GM20431 (cell line): ENCODE results near the gene BACE2.
"Not testable (repeated sequence)": the region's sequence is repeated elsewhere in the genome, so short reads cannot be mapped to it uniquely, and the experiment has no call there.

Experiments used
- in situ Hi-C: fragments of 300-500 bp; cut with MseI, MboI; formaldehyde crosslinking; loops from one replicate; pipeline ENCODE4 v1.15.0; 2020; ENCODE audit warnings: low sequenced_read_pairs; ENCODE audit not compliant: unreplicated experiment

The BACE2 gene

DNA sequence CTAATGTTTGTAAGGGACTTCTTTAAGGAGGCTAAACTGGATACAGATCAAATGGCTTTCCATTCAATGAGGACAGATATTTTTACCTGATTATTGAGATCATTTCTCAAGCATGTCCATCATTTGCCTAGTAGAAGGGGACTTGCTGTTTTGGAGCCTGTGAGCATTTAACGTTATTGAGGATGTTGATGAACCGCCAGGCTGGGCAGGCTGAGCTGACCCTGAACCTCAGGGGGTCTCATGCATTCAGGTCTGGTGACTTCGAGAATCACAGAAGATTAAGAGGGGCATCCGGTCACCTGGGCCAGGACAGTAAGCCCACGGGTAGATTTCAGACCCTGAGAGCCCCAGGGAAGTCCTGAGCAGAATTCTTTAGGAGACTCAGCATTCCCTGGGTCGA, 63.1 kb downstream of the BACE2 start:
- in situ Hi-C loops = no loop called here

DNA sequence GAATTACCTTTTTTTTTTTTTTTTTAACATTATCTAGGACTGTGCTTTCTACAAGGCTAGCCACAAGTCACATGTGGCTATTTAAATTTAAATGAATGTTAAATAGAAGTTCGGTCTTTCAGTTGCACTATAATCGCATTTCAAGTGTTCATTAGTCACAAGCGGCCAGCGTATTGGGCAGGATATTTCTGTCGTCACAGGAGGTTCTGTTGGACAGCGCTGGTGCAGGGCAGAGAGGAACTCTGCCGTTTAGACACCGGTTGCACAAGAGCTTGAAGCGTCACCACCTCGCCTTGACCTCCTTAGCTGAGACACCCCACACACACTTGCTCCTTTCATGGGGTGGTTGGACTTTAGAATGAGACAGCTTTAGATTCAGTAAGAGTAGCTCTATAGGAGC, 64.1 kb downstream of the BACE2 start:
- in situ Hi-C loops = no loop called here

DNA sequence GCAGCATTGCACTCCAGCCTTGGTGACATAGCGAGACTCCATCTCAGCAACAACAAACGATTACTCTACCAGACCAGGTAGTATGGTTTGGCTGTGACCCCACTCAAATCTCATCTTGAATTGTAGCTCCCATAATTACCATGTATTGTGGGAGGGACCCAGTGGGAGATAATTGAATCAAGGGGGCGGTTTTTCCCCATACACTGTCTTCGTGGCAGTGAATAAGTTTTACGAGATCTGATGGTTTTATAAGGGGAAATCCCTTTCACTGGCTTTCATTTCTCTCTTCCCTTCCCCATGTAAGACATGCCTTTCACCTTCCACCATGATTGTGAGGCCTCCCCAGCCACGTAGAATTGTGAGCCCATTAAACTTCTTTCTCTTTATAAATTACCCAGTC, 66.0 kb downstream of the BACE2 start:
- in situ Hi-C loops = no loop called here

DNA sequence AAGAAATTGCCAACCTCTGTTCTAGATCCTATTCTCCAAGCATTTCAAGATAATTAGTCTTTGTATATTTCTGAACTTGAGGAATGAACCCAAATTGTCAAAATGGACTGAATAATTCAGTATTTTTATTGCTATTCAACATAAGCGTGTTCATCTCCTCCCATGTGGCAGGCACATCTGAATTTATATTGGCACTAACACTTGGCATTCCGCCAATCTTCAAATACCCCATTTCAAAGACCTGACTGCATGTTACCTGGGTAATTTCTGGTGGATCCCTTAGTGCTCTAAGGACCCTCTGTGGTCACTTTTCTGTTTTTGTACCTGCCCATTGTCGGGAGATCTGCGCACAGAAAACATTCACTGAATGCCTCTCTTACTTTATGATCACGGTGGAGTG, 66.6 kb downstream of the BACE2 start:
- in situ Hi-C loops = no loop called here

GRCh38 chr21:41235201-41235600, 67.2 kb downstream of the BACE2 start:
- in situ Hi-C loops = no loop called here

GRCh38 chr21:41236352-41236973, 68.5 kb downstream of the BACE2 start:
- in situ Hi-C loops = no loop called here

- in situ Hi-C loops = not testable (repeated sequence)
Observed at GRCh38 chr21:41238081-41238796, 70.3 kb downstream of the BACE2 start.

GRCh38 chr21:41240040-41240439, 72.1 kb downstream of the BACE2 start:
- in situ Hi-C loops = no loop called here

- in situ Hi-C loops = no loop called here
Observed at GRCh38 chr21:41241341-41241740, 73.4 kb downstream of the BACE2 start.

- in situ Hi-C loops = no loop called here
Observed at GRCh38 chr21:41242238-41242829, 74.4 kb downstream of the BACE2 start.

- in situ Hi-C loops = no loop called here
Observed at GRCh38 chr21:41243107-41243506, 75.1 kb downstream of the BACE2 start.

DNA sequence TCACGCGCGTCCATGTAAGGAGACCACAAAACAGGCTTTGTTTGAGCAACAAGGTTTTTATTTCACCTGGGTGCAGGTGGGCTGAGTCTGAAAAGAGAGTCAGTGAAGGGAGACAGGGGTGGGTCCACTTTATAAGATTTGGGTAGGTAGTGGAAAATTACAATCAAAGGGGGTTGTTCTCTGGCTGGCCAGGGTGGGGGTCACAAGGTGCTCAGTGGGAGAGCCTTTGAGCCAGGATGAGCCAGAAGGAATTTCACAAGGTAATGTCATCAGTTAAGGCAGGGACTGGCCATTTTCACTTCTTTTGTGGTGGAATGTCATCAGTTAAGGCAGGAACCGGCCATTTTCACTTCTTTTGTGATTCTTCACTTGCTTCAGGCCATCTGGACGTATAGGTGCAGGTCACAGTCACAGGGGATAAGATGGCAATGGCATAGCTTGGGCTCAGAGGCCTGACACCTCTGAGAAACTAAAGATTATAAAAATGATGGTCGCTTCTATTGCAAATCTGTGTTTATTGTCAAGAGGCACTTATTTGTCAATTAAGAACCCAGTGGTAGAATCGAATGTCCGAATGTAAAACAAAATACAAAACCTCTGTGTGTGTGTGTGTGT, 76.4 kb downstream of the BACE2 start:
- in situ Hi-C loops = not testable (repeated sequence)

- in situ Hi-C loops = no loop called here
Observed at GRCh38 chr21:41245509-41246135, 77.7 kb downstream of the BACE2 start.

GRCh38 chr21:41246808-41247207, 78.8 kb downstream of the BACE2 start:
- in situ Hi-C loops = no loop called here

GRCh38 chr21:41247561-41248545, 79.9 kb downstream of the BACE2 start:
- in situ Hi-C loops = no loop called here

DNA sequence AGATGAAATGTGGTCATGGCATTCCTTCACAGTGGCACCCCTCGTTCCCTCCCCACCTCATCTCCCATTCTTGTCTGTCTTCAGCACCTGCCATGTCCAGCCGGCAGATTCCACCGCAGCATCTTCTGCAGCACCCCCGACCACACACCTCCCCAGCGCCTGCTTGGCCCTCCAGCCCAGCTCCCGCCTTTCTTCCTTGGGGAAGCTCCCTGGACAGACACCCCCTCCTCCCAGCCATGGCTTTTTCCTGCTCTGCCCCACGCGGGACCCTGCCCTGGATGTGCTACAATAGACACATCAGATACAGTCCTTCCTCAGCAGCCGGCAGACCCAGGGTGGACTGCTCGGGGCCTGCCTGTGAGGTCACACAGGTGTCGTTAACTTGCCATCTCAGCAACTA, 81.5 kb downstream of the BACE2 start:
- in situ Hi-C loops = no loop called here

- in situ Hi-C loops = no loop called here
Observed at GRCh38 chr21:41250519-41250918, 82.6 kb downstream of the BACE2 start.

DNA sequence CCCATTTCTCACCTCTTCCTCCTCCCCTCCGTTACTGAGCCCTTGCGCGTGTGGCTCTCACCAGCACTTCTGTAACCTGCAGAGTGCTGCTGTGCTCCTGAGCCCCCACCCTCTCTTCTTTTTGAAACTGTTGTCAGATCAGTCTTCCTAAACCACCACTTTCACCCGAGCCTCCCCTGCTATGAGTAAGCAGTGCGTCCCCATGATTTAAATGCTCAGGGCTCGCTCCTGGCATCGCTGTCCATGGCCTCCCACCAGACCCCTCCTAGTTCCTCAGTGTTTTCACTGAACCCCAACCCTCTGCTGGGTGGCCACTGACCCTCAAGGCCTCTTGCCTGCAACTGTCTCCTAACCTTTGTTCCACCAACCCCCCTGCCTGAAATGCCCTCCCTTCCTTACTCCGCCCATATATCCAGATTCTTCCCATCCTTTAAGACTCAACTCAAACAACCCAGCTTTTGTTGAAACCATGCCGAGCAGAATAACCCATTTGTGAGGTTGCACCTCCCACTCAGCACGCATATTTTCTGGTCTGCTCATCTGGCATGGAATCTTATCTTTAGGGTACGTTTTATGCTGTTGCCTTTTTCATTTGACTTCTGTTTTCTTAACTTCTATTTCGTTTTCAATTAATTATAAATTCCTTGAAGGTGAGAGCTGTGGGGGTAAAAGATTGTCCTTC, 84.1 kb downstream of the BACE2 start:
- in situ Hi-C loops = no loop called here

DNA sequence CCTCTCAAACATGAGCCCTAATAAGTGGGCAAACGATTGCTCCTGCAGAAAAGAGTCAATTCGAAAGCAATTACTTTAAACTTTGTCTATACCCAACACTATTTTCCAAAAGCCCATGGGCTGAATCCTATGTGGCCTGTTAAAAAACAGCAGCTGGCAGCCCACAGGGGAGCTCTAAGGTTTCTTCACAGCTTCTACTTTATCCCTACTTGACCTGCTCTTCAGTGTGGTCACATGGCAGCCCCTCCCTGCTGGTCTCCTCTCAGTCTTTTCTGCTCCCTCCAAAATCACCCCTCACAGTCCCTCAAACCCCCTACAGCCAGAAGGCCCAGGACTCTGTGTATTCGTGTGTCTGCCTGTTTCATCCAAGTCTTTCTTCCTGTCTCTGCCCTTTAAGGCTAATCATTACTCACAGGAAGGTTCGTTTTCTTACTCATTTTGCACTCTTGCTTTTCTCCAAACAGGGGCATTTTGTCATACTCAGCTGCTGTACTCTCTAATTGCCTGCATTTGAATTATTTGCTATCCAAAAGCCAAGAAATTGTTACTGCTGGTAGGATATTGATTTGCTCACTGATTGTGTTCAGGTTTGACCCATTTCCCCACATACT, 86.2 kb downstream of the BACE2 start:
- in situ Hi-C loops = no loop called here
